Skeletal muscle cell (primary cell): ENCODE measurements around the gene ENO2.

ENCODE experiments used
- DNase-seq: peaks from one replicate; pipeline ENCODE4 v3.0.0-alpha.2; 2010; ENCODE audit warnings: low read depth
- H3K4me3 ChIP-seq: 2 replicates; pipeline ENCODE4 v1.5.1; 2011; ENCODE audit warnings: low read depth, mild to moderate bottlenecking, control low read depth, low read length, moderate library complexity

ENO2 gene

DNA sequence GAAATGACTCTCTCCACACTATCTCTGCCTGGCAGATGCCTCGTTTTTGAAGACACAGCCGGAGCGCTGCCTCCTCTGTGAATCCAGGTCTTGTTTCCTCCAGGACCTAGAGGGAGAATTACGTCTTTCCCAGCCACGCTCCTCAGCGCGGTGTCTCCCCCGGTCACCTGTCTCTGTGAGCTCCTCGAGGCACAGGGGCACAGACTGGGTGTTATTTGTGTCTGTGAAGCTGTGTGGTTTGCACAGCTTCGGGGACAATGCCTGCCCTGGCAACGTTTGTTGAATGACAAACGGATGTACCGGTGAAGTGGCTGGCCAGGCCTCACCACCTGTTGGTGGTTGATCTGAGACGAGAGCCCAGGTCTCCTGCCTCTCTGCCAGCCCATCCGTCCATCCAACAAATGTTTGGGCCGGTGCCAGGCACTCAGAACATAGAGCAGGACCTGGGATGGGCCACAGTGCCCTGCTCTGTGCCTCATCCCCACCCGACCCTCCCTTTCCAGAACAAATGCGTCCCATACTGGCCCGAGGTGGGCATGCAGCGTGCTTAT, 42.8 kb downstream of the ENO2 start:
- no peak overlapping the region for H3K4me3 ChIP-seq
- no peak for DNase-seq

DNA sequence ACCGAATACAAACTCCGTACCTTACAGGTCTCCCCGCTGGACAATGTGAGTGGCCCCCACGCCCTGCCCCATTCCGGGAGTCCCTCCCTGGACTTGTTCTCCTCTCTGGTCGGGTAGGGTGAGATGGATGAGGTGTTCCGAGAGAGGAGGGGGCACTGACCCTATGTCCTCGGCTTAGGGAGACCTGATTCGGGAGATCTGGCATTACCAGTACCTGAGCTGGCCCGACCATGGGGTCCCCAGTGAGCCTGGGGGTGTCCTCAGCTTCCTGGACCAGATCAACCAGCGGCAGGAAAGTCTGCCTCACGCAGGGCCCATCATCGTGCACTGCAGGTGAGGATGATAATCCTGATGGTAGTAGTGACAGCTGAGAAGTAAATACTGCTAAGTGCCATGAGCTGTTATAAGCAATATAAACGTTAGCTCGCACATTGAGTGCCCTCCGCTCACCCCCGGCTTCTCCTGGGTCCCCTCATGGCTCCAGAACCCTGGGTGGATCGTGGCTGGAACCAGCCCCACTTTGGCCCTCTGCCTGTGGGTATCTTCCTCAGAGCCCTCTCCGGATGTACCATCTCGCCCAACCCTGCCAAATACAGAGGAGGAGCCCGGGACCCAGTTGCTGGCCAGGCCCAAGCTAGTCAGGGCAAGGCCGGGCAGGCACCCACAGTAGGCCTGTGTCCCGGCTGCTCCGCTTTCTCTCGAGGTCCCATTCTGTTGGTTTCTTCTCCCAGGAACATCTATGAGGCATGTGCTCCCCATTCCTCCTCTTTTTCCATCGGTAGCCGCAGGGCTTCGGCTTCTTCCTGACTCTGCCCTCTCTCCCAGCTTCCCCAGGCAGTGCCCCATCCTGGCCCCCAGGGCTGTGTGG, 43.6 kb downstream of the ENO2 start:
- H3K4me3 ChIP-seq, result no peak overlapping the region
- no peak for DNase-seq

DNA sequence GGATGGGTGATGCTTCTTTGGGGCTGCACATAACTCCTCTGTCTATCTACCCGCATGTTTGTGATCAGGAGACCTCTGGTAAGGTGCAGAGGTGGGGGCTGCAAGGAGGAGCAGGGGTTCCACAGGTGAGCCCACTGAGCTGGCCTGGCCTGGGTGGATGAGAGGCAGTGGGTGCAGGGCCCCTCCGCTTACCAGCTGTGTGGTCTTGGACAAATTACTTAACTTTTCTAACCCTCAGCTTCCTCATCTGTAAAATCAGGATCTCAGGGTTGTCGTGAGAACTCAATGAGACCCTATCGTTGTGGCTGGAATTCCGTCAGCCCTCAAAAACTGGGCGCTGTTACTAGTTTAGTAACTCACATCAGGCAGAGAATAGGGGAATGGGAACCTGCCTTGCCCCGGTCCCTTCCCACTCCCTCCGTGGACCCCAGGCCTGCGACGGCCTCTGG, 44.3 kb downstream of the ENO2 start:
- no peak overlapping the region for H3K4me3 ChIP-seq
- DNase-seq, result no peak

DNA sequence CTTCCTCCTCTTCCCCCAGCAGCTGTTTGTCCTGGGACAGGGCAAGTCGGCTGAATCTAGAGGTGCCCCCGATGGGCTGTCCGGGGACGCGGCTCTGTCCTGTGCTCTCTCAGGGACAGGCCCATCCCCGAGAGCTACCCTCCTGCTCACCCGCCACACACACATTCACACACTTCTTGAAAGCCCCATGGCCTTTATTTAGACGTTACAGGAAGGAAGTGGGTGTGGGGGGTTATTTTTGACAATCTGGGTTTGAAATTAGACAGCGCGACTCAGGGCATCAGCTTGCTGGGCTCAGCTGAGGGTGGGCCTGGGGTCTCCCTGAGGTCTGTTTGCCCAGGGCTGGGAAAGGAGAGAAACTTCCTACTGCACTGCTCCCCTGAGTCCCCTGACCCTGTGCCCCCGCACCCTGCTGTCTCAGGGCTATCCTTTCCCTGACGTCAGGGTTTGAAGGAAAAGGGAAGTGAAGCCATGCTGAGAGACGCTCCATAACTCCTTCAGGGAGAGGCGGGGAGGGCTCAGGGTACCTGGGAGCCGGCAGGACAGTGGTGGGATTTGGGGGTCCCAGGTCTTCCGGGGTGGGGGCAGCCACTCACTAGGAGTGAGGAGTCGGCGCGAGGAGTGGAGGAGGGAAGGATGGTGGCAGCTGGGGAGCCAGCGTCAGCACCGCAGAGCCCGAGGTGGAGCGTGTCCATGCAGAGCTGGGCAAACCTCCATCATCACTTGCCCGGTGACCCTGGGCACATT, 44.9 kb downstream of the ENO2 start:
- no peak for DNase-seq
- H3K4me3 ChIP-seq, result no peak overlapping the region

DNA sequence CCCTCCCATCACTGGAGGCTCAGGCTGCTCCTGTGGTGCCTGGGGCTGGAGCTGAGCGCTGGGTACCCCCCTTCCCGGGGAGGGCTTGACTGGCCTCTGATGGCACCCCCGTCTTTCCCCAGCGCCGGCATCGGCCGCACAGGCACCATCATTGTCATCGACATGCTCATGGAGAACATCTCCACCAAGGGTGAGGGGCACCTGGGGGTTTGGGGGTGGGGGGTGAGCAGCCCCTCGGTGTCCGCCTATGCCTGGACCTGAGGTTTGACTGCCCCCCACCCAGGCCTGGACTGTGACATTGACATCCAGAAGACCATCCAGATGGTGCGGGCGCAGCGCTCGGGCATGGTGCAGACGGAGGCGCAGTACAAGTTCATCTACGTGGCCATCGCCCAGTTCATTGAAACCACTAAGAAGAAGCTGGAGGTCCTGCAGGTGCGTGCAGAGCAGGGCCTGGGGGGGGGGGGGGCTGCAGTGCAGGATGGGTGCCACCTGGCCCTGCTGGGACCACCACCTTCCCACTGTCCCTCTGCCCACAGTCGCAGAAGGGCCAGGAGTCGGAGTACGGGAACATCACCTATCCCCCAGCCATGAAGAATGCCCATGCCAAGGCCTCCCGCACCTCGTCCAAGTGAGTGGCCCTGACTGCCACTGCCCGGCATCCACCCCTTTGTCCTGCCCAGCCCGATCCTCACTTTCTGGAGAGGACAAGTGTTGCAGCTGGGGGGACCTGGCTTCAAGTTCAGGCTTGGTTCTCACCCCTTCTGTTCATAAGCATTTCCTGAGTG, 45.6 kb downstream of the ENO2 start:
- no peak overlapping the region for H3K4me3 ChIP-seq
- no peak for DNase-seq

DNA sequence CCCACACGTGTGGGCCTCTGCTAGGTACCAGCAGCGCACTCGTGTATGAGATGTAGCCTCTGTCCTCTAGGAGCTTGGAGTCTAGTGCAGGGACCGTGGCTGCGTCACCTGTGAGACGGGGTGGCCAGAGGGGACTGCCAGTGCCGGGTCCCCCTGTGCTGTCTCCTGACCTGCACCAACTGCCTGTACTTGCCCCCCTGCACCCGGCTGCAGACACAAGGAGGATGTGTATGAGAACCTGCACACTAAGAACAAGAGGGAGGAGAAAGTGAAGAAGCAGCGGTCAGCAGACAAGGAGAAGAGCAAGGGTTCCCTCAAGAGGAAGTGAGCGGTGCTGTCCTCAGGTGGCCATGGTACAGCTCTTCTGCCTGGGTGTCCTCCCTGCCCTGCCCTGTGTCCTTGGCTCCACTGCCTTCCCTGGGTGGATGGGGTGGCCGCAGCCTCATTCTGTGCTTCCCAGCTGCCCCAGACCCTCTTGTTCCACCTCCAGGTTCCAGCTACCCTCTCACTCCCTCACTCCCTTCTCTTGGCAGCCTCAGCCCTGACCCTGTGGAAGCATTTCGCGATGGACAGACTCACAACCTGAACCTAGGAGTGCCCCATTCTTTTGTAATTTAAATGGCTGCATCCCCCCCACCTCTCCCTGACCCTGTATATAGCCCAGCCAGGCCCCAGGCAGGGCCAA, 46.4 kb downstream of the ENO2 start:
- no peak overlapping the region for H3K4me3 ChIP-seq
- no peak for DNase-seq

DNA sequence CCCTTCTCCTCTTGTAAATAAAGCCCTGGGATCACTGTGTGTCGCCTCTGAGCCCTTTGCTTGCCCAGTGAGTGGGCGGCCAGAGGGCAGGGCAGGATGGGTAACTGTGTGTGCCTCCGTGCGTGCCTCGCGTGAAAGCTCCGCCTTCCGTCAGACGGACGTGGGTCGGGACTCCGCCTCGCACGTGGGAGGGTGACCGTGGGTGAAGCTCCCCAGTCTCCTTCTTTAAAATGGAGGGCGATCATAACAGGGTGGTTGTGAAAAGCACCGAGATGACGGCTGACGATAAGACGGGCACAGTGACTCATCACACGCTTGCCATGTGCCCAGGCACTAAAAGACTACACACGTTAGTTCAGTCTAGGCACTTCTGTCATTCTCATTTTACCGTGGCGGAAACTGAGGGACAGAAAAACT, 46.9 kb downstream of the ENO2 start:
- peak overlapping the region; percentile 21 for H3K4me3 ChIP-seq
- no peak for DNase-seq

DNA sequence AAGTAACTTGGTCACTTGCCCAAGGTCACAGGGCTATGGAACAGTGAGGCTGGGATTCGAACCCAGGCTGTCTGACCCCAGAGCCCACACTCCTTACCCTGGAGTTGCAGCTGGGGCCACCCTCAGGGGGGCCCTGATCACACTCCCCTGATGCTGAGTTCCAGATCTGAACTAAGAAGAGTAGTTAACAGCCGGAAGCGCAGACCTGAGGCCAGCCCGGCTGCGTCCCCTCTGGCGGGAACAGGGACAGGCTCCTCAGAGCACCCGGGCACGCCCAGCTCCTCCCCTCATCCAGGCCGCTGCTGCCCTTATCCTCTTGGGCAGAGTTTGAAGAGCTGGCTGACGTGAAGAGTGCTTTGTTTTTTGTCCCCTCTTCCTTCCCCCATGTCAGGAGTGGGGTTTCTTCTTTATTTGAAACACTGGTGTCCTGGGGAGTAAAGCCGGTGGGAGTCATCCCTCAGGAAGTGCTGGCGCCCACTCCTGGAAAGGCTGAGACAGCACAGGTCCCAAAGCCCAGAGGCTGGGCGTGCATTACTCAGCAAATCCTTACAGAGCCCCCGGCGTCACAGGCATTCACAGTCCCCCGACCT, 47.4 kb downstream of the ENO2 start:
- DNase-seq, result no peak
- peak overlapping the region; percentile 21 for H3K4me3 ChIP-seq

DNA sequence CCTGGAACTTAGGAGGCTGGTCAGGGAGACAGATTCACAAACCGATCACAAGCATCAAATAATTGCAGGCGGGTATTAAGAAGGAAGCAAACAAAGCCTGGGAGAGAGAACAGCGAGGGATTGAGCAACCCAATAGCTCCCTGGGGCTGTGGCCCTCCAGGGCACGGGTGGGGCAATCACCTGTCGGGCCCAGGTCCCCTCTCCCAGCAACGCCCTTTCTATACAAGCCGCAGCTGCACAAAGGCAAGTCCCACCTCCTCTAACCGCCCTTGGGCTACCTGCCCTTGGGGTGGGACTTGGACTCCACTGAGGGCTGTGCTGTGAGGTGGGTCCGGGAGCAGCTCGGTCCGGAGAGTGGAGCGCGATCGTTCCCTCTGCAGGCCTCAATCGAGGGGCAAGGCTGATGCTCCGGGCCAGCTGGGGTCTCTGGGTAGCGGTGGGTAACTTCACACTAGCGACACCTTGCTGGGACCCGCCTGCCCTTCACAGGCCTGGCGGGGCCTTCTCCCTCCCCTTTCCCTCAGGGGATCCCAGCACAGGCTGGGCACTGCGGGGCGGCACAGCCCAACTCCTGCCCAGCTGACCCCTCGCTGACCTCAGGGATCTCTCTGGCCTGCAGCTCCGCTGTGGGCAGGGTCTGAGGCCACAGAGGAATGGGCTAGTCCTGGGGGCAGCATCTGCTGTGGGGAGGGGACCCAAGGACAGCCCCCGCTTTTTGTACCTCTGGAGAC, 48.1 kb downstream of the ENO2 start:
- DNase-seq, result no peak
- no peak overlapping the region for H3K4me3 ChIP-seq

DNA sequence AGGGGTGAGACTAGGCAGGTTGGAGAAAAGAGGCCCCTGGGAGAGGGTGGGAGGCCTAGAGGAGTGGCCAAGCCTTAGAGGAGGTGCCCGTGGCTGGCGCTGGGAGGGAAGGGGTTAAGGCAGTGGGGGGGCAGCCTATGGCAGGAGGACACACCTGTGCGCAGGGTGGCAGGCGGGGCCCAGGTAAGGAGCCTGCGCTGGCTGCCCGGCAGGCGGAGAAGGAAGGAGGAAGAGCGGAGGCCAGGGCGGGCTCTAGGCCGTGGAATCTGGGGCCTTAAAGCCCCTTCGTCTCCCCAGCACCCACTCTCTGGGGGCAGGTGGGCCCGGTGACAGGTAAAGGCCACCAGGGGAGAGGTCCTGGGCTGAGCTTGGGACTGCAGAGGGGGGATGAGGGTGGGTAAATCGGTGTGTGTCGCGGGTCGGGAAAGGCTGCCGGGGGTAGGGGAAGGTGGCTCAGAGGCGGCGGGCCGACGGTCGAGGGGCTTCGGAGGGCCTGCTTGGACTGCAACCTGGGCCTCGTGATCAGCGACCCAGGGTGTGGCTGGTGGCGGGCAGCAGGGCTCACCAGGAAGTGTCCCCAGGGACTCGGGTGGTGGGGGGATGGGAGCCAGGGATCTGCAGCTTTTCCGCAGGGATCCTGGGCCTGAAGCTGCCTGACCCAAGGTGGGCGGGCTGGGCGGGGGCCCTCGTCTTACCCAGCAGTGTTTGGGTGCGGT, 48.8 kb downstream of the ENO2 start:
- H3K4me3 ChIP-seq, result no peak overlapping the region
- no peak for DNase-seq

DNA sequence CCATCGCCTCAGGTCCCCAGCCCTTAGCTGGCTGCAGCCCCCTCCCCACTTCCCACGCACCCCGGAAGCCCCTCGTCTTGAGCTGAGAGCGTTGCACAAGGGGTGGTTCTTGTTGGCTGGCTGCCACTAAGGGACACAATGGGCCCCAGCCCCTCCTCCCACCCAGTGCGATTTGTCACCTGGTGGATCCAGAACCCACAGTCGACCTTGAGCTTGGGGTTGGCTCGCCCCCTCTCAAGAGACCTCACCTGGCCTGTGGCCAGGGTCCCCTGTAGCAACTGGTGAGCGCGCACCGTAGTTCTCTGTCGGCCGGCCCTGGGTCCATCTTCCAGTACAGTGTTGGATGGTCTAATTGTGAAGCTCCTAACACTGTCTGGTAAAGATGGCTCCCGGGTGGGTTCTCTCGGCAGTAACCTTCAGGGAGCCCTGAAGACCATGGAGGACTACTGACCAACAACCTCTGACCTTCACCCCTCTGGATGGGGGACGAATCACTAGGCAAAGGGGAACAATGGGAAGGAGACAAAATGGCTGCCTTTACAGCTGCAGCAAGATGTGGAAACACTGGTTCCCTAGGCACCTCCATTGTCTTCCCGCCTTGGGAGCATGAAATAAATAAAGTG, 49.5 kb downstream of the ENO2 start:
- H3K4me3 ChIP-seq, result no peak overlapping the region
- no peak for DNase-seq

DNA sequence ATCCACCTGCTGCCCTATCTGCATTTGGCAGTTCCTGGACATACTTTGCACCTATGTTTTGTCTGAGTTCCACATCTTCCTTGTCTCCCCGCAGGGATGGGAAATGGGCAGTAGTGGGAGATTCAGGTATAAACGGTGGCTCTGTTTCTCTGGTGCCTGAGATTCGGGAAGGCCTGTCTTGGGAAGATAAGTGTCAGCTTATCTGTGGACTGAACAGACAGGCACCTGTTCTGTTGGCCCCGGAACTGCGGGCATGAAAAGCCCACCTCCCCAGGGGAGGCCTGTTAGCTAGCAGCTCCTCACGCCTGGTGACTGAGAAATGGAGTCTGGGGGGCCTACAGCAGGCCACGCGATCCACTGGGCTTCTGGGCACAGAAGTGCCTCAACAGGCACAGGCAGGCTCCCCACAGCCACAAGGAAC, 50.2 kb downstream of the ENO2 start:
- no peak for DNase-seq
- H3K4me3 ChIP-seq, result no peak overlapping the region

DNA sequence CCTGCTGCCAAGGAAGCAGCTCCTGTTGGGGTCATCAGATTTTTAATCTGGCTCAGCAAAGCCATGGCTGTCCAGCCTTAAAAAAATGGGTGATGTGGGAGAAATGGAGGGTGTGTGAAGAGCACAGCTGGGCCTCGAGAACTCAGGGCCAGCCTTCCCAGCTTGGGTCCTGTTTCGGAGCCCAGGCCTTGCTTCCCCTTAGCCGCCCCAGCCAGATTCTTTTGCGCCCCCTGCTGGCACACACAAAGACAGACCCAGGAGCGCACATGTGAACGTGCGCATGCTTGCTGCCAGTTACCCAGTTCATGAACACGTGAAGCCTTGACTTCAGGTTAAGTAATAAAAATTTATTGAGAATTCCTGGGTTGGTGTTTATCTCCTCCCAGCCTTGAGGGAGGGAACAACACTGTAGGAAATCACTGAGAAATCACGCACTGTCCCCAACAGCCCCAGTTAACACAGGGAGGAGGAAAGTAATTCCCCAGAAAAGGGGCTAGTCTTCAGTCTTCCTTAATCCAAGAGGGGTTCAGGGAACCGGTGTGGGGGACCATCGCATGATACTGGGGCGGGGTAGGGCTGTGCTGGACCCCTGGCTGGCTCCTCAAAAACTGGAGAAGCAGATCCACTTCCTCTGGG, 50.8 kb downstream of the ENO2 start:
- no peak overlapping the region for H3K4me3 ChIP-seq
- peak; percentile 62 for DNase-seq

DNA sequence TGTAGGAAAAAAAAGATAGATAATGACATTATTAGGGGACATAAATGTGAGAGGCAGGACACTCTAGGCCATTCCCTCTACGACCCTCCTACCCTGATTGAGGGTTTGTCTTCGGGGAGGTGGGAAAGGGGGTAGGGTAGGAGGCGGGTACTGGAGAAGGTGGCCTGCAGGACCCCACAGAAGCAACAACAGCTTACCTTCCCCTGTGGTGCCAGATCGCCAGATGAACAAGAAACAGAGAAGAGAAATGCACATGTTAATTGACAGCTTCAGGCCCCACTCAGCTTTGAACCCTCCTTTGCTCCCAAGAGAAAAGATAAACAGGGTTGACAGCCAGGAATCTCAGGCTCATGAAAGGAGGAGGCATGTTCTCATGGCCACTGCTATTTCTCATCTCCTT, 51.3 kb downstream of the ENO2 start:
- H3K4me3 ChIP-seq, result no peak overlapping the region
- DNase-seq, result no peak

DNA sequence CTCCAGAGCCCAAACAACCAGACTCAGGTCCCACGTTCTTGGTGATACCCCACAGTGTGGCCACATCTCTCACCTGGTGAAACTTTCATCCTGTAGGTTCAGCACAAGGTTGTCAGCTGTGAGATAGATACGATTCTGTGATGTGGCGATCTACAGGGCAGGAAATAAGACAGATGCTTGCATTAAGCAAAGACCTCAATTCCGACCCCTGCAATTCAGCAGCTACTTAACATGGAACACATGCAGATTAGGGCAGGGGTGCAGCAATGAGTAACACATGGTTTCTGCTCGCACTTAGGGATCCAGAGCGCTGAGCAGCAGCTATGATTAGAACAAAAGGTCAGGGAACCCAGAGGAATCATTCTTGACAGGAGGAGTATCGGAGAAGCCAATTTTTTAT, 52.0 kb downstream of the ENO2 start:
- DNase-seq, result no peak

DNA sequence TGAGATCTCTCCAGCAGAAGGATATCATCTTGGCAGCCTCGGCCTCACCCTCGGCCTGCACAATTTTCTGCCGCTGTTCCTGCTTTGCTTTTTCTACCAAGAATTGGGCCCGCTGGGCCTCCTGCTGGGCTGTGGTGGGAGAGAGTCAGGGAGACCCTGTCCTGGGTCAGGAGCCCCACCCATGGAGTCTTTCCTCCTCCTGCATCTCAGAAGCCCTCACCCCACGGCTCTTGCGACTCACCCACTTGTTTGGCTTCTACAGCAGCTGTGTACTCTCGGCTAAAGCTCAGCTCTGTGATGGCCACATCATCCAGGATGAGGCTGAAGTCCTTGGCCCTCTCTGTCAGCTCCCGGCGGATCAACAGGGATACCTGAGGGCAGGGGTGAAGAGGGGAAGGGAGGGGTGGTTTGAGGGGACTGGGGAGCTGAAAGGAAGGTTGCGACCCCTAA, 53.3 kb downstream of the ENO2 start:
- DNase-seq, result no peak
- no peak overlapping the region for H3K4me3 ChIP-seq

More for the DNA sequence above, 52.0 kb downstream of the ENO2 start:
- no peak overlapping the region for H3K4me3 ChIP-seq

DNA sequence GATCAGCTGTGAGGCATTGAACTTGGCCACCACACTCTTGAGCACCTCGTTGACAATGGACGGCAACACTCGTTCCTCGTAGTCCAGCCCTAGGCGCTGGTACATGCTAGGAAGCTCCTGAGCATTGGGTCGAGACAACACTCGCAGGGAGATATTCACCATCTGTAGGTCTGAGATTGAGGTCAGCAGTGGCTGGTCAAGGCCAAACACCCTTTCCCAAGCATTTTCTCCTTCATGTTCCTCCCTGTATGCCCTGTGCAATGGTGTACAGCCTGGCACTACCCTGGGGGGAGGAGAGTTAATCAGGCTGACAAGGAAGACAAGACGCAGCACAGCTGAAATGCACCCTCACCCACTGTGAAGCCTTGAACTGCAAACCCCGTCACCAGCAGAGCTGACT, 54.0 kb downstream of the ENO2 start:
- H3K4me3 ChIP-seq, result no peak overlapping the region
- DNase-seq, result no peak
